ENCODE results near the gene CCDC30.
"Not testable (repeated sequence)": the region's sequence is repeated elsewhere in the genome, so short reads cannot be mapped to it uniquely, and the experiment has no call there.

The CCDC30 gene

DNA sequence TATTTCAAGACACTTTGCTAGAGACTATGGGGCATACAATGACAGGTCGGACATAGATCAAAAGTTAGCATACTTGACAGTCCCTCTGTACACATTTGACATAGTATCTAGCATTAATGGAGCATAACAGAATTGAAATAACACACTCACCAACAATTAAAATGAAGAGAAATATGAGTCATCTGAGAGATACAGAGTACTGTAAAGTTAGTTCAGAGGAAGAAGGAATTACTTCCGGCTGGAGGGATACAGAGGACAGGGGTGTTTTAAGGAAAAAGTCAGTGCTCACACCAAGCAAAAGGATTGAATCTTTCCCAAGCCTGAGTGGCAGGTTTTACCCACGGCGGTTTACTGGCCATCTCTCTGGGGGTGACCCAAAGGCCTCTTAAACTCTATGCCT lies 9.7 kb upstream of the CCDC30 start:
- no peak for DNase-seq

- no peak for DNase-seq
Measured at GRCh38 chr1:42454403-42454802, 8.7 kb upstream of the CCDC30 start.

- DNase-seq: peak; percentile 91
Measured at GRCh38 chr1:42456010-42456753, 6.9 kb upstream of the CCDC30 start, which contains the start of the genes PPCS and ZMYND12. Gene PPCS, plus strand, starts transcription at chr1:42456543. Its CDS starts 23 bp downstream, at chr1:42456566. Gene ZMYND12, minus strand, starts transcription at chr1:42456022. Its CDS starts 25 bp downstream, at chr1:42455997.

- peak; percentile 63 to 66 for DNase-seq
Measured at GRCh38 chr1:42456754-42457089, 6.4 kb upstream of the CCDC30 start.

- DNase-seq: no peak
Measured at GRCh38 chr1:42461196-42461595, 1.9 kb upstream of the CCDC30 start.

DNA sequence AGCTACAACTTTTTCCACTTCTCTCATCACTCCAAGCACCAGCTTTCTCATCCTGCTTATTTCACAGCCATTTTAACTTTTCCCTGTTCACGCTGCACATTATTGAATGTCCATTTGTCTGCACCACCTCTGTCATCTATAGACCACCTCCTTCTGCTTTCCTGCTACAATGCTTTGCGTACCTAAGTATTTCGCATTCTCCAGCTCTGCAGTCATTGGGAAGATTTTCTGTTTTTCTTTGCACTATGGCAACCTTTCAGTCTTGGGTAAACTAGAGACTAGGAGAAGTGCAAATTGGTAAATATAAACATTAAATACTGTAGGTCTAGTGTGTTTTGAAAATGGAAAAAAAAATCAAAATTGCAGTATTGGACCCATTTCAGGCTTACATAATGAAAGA lies 835 bp downstream of the CCDC30 start:
- no peak for DNase-seq

DNA sequence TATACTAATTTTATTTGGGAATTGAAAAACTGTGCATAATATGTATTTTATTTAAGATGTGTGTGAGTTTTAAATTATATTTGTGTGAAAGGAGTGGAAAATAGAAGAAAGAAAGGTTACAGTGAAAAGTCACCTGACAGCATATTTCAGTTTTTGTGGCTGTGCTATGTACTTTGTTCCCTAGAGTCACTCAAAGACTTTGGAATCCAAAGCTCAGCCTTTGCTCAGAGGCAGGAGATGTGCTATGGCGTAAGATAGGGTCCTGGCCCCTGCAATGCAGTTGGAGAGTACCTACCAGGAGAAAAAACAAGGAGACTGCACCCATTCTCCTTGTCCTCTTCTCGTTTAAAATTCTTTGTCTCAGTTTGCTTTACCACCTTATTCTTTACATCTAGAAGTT lies 2.9 kb downstream of the CCDC30 start:
- no peak for DNase-seq

GRCh38 chr1:42469727-42470126 lies 6.6 kb downstream of the CCDC30 start:
- no peak for DNase-seq

GRCh38 chr1:42476605-42477004 lies 13.5 kb downstream of the CCDC30 start:
- DNase-seq: no peak

GRCh38 chr1:42477354-42477753 lies 14.3 kb downstream of the CCDC30 start:
- DNase-seq: not testable (repeated sequence)

- DNase-seq: no peak
Measured at GRCh38 chr1:42477775-42478174, 14.7 kb downstream of the CCDC30 start.

DNA sequence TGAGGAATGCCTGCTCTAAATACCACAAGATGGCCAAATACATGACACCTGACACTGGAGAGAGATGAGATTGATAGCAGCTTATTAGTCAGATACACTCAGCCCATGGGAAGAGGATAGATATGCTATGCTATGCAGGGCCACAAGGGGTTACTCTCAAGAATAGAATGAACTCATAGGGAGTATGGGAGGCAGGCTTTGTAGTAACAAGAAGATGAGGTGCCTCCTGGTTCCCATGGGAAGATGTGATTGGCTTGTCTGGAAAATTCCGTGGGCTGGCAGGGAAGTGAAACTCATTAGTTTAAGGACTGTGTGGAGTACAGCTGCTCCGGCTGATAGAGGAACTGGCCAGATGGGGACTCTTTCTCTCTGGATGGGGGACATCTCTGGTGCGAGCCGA lies 16.5 kb downstream of the CCDC30 start:
- no peak for DNase-seq

- DNase-seq: no peak
Measured at GRCh38 chr1:42480921-42481320, 17.8 kb downstream of the CCDC30 start.

DNA sequence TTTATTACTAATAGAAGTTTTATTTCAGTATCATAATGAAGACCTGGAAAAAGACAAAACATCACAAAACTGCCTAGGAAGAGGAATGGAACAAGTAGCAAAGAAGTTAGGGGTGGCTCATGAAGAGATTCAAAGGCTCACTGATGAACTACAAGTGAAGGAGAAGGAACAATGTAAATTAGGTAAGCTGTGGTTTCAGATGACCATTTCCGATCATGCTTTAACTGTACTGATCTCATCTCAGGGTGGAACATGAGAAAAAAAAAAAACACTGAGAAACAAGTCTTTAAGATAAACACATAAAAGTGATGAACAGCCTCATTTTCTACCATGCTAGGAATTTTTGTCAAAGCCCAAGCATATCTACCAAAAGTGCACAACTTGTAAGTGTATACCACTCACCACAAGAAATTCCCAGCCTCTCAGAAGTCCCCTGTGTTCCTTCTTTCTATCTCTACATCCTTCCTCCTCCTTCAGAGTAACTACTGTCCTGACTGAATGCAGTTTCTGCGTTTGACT lies 19.6 kb downstream of the CCDC30 start:
- no peak for DNase-seq

GRCh38 chr1:42484382-42484781 lies 21.3 kb downstream of the CCDC30 start:
- no peak for DNase-seq

DNA sequence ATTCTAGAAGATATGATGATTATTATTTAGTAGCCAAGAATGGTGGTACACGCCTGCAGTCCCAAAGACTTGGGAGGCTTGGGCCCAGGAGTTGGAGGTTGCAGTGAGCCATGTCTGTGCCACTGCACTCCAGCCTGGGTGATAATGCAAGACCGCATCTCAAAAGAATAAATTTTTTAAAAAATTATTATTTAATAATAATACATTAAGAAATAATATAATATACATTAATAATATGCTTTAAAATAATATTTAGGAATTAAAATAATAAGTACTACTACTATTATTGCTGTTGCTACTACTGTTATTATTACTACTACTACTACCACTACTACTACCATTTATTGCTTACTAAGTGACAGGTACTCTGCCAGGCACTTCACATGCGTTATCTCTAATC lies 27.2 kb downstream of the CCDC30 start:
- no peak for DNase-seq

- not testable (repeated sequence) for DNase-seq
Measured at GRCh38 chr1:42502031-42502430, 38.9 kb downstream of the CCDC30 start.

DNA sequence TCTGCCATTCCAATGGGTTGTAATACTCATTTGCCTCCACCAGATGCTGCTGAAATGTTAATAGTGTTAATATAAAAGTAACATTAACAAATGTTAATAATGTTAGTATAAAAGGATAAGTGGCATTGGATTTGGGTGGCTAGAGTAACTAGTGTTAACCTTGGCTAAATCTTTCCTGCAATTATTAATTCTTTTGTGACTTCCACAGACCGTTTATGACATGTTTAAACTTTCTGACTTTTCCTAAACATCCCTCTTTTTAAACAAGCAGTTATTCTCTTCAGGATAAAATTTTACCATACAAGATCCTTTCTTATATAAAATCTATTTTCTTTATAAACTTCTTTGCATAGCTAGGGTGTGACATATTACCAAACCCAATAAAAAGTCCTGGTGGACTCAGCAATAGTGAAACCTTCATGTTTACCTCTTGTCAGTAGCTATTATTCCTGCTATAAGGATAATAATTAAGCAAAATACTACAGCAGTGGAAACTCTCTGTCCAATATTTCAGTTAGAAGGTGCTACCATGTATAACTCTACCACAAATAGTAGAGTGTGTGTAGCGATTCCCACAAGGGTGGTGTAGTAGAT lies 41.5 kb downstream of the CCDC30 start:
- DNase-seq: no peak

- DNase-seq: no peak
Measured at GRCh38 chr1:42506576-42506975, 43.5 kb downstream of the CCDC30 start.

- not testable (repeated sequence) for DNase-seq
Measured at GRCh38 chr1:42511581-42512155, 48.6 kb downstream of the CCDC30 start.

DNA sequence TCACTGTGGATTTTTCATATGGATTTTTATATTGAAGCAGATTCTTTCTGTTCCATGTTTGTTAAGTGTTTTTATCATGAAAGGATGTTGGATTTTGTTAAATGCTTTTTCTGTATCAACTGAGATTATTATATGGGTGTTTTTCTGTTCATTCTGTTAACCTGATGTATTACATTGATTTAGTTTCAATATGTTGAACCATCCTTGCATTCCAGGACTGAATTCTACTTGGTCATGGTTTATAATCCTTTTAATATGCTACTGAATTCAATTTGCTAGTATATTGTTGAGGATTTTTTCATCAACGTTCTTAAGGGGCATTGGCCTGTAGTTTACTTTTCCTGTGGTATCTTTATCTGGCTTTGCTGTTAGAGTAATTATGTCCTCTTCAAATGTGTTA lies 55.8 kb downstream of the CCDC30 start:
- DNase-seq: no peak

DNA sequence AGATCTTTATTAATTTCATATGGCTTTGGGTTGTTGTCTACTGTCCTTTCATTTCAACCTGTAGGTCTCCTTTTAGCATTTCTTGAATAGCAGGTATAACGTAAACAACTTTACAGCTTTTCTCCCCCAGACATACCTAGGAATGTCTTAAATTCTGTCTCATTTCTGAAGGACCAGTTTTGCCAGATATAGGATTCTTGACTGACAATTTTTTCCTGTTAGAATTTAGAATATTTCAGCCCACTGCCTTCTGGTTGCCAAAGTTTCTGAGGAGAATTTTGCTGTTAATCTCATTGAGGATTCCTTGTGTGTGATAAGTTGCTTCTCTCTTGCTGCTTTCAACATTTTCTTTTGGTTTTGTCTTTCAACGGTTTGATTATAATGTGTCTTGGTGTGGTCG lies 60.1 kb downstream of the CCDC30 start:
- no peak for DNase-seq

DNA sequence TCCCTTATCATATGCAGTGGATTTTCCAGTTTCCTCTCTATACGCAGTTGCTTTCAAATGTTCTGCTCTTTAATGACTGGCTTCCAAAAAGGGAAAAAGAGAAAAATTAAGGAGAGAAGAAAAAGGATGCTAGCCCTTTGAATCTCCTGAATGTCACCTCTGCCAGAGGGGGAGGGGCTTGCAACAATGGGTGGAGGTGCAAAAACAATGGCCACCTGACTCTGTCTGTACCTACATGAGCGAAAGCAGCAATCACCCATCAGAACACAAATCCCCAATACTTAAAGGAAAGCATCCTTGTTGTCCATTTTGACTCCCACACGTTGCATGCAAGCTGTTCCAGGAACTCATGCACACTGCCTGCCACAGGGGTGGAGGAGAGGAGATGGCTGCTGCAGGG lies 61.2 kb downstream of the CCDC30 start:
- DNase-seq: no peak

DNA sequence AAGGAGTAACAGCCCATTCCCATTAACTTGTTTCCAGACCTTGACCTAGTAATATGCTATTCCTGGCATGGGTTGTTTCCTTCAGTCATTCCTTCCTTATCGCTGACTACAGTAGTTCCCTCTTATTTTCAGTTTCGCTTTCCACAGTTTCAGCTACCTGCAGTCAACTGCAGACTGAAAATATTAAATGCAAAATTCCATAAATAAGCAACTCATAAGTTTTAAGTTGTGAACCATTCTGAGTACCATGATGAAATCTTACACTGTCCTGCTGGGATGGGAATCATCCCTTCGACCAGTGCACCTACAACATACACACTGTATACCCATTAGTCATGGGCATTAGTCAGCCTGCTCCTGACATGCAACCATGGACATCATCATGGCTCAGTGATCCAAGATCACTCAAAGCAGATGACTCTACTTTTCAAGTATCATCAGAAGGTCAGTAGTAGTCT lies 66.7 kb downstream of the CCDC30 start:
- DNase-seq: peak; percentile 13 to 14
